Suprapubic skin (tissue), 4 donors: Measurements from ENCODE around the gene CLEC16A. TPM values are rescaled to one million over a fixed set of nuclear protein-coding genes. Genes with fewer than 3 reads are reported as not detected.

Experiments
- DNase-seq, 2 donors: peaks; one replicate each; pipeline ENCODE4 v3.0.0-alpha.2; 2019; ENCODE audit warnings: low spot score in 2 of 2
- H3K27ac ChIP-seq: fragments of 200-600 bp; sonication (generic); one replicate; pipeline ENCODE4 v1.5.1; 2019
- H3K27me3 ChIP-seq: fragments of 200-600 bp; sonication (generic); one replicate; pipeline ENCODE4 v1.5.1; 2019
- H3K36me3 ChIP-seq: fragments of 200-600 bp; sonication (generic); one replicate; pipeline ENCODE4 v1.5.1; 2019
- H3K4me1 ChIP-seq: fragments of 200-600 bp; sonication (generic); one replicate; pipeline ENCODE4 v1.5.1; 2019
- H3K4me3 ChIP-seq: fragments of 200-600 bp; sonication (generic); one replicate; pipeline ENCODE4 v1.5.1; 2019; ENCODE audit warnings: mild to moderate bottlenecking
- H3K9me3 ChIP-seq: fragments of 200-600 bp; sonication (generic); one replicate; pipeline ENCODE4 v1.5.1; 2019
- EP300 ChIP-seq: sonication (generic); formaldehyde crosslinking; IDR thresholded peaks from one replicate; pipeline ENCODE4 v1.6.1; 2017; ENCODE audit warnings: antibody characterized with exemption
- POLR2A ChIP-seq, 2 donors: fragments of 450-650 bp; IDR thresholded peaks; one replicate each; pipeline ENCODE4 v1.6.1; 2017; ENCODE audit warnings: antibody characterized with exemption in 2 of 2, mild to moderate bottlenecking in 2 of 2, moderate library complexity in 2 of 2
- POLR2AphosphoS5 ChIP-seq, 3 donors: sonication (generic); formaldehyde crosslinking; IDR thresholded peaks; one replicate each; pipeline ENCODE4 v1.6.1; 2017; ENCODE audit warnings: antibody characterized with exemption in 3 of 3
- WGBS: methylation state at CpG from one replicate; pipeline ENCODE4 v1.1.5; 2018; 5-methylcytosine and 5-hydroxymethylcytosine counted together
- total RNA-seq, 4 donors: library from RNA; depleted of rRNA; stranded (reverse); fragments of >200 nt; gene quantifications; one replicate each; pipeline ENCODE4 v1.1.0, GENCODE V29; 2016
- TF ChIP-seq, protein P1 (sequence below), 2 donors: fragments of 200-600 bp in 1 of 2; fragments of 450-650 bp in 1 of 2; sonication (generic) in 1 of 2; IDR thresholded peaks; one replicate each; pipeline ENCODE4 v1.5.1; 2016 to 2019; ENCODE audit warnings: antibody characterized with exemption in 2 of 2, mild to moderate bottlenecking in 1 of 2, moderate library complexity in 1 of 2

The CLEC16A gene
- total RNA-seq, 4 donors from 2014 or later: 37.2 to 62.3 (median 39.0) TPM

DNA sequence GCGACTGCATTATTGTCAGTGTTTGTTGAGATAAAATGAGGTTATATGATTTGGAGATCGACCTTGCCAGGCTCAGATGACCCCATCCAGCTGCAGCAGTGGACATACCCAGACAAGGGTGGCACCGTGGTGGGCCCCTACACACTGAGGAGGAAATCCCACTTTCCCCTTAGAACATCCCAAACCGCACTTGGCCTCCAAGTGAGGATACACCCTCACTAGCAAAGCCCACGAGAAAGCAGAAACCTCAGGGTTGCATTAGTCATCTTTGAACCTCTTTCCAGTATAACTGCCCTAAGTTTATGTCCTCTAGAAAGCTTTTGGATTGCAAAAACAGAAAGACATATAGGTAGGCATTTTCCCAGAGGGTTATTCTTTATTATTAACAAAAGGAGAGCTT, 101.5 kb downstream of the CLEC16A start:
- no peak overlapping the region for H3K4me3 ChIP-seq
- peaks cover 16% of the 10 kb centered on the region for H3K4me1 ChIP-seq
- TF ChIP-seq, protein P1, sequence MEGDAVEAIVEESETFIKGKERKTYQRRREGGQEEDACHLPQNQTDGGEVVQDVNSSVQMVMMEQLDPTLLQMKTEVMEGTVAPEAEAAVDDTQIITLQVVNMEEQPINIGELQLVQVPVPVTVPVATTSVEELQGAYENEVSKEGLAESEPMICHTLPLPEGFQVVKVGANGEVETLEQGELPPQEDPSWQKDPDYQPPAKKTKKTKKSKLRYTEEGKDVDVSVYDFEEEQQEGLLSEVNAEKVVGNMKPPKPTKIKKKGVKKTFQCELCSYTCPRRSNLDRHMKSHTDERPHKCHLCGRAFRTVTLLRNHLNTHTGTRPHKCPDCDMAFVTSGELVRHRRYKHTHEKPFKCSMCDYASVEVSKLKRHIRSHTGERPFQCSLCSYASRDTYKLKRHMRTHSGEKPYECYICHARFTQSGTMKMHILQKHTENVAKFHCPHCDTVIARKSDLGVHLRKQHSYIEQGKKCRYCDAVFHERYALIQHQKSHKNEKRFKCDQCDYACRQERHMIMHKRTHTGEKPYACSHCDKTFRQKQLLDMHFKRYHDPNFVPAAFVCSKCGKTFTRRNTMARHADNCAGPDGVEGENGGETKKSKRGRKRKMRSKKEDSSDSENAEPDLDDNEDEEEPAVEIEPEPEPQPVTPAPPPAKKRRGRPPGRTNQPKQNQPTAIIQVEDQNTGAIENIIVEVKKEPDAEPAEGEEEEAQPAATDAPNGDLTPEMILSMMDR (IDR thresholded peaks at IDR 0.05): no peak
- TF ChIP-seq EP300 (no peak), POLR2AphosphoS5 (IDR thresholded peaks at IDR 0.05) (no peak)
- no peak for DNase-seq
- no peaks in the 10 kb centered on the region for H3K27me3 ChIP-seq
- WGBS: 84% methylated on average over 4 of the region's 5 CpGs
- H3K9me3 ChIP-seq: no peaks in the 10 kb centered on the region
- no peak overlapping the region for H3K27ac ChIP-seq
- peaks cover 69% of the 10 kb centered on the region for H3K36me3 ChIP-seq

DNA sequence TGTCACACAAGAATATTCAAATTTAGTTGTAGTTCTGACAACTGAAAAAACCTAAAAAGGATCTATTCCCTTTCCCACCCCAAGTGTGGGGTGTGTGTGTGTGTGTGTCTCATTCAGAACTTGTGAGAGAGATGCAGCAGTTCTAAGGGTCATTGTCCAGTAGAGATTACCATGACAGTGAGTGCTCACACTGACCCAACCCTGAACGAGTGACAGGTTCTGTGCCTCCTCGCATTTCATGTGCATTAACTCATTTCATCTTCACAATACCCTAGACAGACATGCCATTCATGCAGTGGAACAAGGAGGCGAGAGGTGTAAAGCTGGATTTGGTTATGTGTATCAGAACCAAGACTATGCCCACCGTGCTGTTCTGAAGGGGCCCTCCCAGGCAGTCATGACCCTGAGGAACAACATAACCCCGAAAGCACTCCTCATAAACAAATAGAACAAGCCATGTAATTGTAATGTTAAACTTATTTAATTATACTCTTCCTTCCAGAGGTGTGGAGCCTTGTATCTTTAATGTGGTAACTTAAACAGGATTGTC, 102.1 kb downstream of the CLEC16A start:
- Histone ChIP-seq H3K27ac (peak overlapping the region; percentile 48), H3K9me3 (no peaks in the 10 kb centered on the region), H3K4me1 (peaks cover 16% of the 10 kb centered on the region), H3K27me3 (no peaks in the 10 kb centered on the region), H3K36me3 (peaks cover 70% of the 10 kb centered on the region), H3K4me3 (no peak overlapping the region)
- WGBS: 77% methylated on average over 5 of the region's 5 CpGs
- no peak for TF ChIP-seq EP300
- TF ChIP-seq POLR2AphosphoS5 (IDR thresholded peaks at IDR 0.05): no peak
- TF ChIP-seq, protein P1 (IDR thresholded peaks at IDR 0.05): no peak
- peak in 1 of 2 donors; percentile 18 for DNase-seq

DNA sequence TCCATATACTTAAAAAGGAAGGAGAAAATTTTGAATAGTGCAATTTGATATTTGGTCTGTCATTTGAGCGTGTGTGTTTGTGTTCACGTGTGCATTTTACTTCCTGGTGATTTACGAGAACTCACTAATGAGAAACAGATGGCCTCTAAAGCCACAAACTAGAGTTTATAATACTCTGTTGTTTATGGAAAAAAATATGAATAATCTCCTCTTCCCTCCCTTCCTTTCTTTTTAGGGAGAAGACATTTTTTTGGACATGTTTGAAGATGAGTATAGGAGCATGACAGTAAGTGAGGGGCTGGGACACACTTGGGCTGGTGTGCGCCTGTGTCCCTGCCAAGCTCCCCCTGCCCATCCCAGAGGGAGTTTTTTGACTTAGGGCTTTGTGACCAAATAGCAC, 102.7 kb downstream of the CLEC16A start:
- 60% methylated on average over 4 of the region's 4 CpGs for WGBS
- Histone ChIP-seq H3K4me1 (peaks cover 16% of the 10 kb centered on the region), H3K27ac (peak overlapping the region; percentile 68), H3K27me3 (no peaks in the 10 kb centered on the region), H3K9me3 (no peaks in the 10 kb centered on the region), H3K36me3 (peaks cover 69% of the 10 kb centered on the region), H3K4me3 (no peak overlapping the region)
- peak in 1 of 2 donors; percentile 3 for DNase-seq
- TF ChIP-seq, protein P1 (IDR thresholded peaks at IDR 0.05): no peak
- no peak for TF ChIP-seq POLR2A (IDR thresholded peaks at IDR 0.05)
- no peak for TF ChIP-seq POLR2AphosphoS5 (IDR thresholded peaks at IDR 0.05)
- no peak for TF ChIP-seq EP300

DNA sequence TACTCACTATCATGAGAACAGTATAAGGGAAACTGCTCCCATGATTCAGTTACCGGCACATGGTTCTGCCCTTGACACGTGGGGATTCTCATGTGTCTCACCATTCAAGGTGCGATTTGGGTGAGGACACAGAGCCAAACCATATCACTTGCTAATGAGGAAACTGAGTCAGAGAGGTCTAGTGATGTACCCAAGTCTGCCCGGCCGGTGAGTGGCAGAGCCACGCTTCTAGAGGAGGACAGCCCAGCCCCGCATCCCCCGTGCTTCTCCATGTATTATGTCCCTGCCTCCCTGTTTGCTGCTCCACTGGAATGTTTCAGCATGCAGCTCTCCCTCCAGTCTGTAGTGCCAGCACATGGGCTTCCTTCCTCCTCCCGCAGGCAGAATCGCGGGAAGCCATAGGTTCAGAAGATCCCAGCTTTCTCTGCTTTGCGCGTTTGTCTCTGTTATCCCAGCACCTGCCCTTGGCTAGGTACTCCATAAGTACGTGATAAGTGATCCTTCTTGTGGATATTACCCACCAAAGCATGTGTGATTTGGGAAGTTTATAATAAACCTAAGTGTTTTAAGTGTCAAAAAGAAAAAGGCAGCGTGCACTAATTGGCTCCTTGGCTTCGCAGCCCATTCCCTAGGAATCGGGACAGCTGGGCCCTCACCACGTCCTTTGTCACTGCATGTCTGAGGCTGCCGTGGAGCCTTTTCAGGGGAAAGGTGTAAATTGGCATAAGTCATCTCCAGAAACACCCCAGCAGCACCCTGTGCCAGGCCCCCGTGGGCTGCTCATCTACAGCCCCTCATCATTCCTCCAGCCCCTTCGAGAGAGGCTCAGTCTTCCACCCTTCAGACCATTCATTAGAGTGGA, 103.8 kb downstream of the CLEC16A start:
- no peaks in the 10 kb centered on the region for H3K27me3 ChIP-seq
- H3K4me1 ChIP-seq: peaks cover 16% of the 10 kb centered on the region
- WGBS: 94% methylated on average over 21 of the region's 21 CpGs
- peak overlapping the region; percentile 68 for H3K27ac ChIP-seq
- no peak overlapping the region for H3K4me3 ChIP-seq
- no peak for TF ChIP-seq POLR2AphosphoS5 (IDR thresholded peaks at IDR 0.05)
- TF ChIP-seq EP300: no peak
- TF ChIP-seq POLR2A (IDR thresholded peaks at IDR 0.05): no peak
- TF ChIP-seq, protein P1 (IDR thresholded peaks at IDR 0.05): no peak
- peak in 1 of 2 donors; percentile 37 for DNase-seq
- H3K36me3 ChIP-seq: peaks cover 68% of the 10 kb centered on the region
- no peaks in the 10 kb centered on the region for H3K9me3 ChIP-seq

DNA sequence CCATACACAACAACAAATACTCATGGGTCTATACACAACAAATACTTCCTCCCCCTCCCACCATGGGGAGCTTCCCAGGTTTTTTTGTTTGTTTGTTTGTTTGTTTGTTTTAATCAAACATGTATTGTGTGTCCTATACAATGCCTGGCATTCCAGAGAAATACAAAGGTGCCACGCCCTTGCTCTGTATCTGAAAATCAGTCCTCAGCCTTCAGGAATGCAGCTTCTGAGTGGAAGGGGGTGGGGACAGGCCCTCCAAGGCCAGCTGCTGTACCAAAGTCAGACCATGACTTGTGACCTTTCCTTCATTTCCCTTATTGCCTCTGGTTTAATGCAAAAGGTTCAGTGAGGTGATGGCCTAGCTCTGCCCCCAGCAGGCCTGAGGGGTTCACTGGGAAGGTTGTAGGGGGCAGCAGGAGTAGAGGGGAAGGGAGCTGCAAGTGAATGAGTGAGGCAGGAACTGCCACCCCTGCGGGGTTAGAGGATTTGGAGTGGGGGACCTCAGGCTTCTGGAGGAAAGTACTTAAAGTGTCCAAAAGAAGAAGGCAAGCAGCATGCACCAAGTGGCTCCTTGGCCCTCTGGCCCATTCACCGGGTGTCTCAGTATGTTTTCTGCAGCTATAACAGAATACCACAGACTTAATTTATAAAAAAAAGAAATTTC, 105.2 kb downstream of the CLEC16A start:
- peak in 1 of 2 donors; percentile 12 for DNase-seq
- TF ChIP-seq POLR2A (IDR thresholded peaks at IDR 0.05) (no peak), POLR2AphosphoS5 (IDR thresholded peaks at IDR 0.05) (no peak), EP300 (no peak)
- TF ChIP-seq, protein P1 (IDR thresholded peaks at IDR 0.05): no peak
- 94% methylated on average over 3 of the region's 3 CpGs for WGBS
- no peaks in the 10 kb centered on the region for H3K27me3 ChIP-seq
- H3K9me3 ChIP-seq: no peaks in the 10 kb centered on the region
- H3K27ac ChIP-seq: no peak overlapping the region
- H3K4me3 ChIP-seq: no peak overlapping the region
- H3K4me1 ChIP-seq: peaks cover 16% of the 10 kb centered on the region
- peaks cover 65% of the 10 kb centered on the region for H3K36me3 ChIP-seq
